Stimulated activated CD4-positive, alpha-beta T cell treated with anti-CD3 and anti-CD28 coated beads, Interleukin-4, amount 100 ng/mL, for 48 hours (primary cell): ENCODE results near the gene NCOA3.

ENCODE experiments used
- DNase-seq, 2 donors: peaks; one replicate each; pipeline ENCODE4 v3.0.0-alpha.2; 2020; ENCODE audit warnings: low read depth in 2 of 2

NCOA3 gene

DNA sequence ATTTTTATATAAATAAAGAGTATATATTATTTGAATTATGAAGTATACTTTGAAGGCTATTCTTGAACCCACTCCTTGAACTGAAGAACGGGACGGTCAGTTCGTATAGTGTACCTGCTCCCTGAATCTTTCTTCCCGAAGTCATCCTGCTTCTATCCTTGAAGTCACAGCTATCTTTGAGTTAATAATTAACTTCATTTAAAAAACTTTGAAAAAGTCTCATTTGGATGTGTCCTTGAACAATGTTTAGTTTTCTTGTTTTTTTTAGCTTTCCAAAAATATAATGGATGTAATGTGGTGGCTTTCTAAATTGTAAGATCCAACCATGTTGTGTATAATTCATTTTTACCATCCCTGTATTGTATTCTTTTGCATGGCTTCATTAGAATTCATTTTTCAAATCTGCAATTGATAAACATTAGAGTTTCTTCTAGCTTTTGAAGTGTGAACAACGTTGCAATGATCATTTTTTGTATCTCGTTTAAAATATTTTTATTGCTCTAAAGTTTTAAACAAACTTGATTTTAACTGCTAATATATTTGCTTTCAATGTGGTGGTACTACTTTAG lies 94.4 kb downstream of the NCOA3 start:
- DNase-seq, result no peak

DNA sequence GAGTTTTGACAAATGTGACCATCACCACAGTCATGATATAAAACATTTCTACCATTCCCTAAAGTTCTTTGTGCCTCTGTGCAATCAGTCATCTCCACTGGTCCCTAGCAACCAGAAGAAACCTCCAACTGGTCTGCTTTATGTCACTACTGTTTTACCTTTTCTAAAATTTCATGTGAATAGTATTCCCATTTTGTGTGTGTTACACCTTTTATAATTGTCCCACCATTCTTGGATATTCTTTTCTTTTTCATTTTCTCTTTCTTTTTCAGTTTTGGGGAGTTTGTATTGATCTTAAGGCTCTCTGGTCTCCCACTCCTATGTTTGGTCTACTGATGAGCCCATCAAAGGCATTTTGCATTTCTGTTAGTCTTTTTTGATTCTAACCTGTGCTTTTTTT lies 95.4 kb downstream of the NCOA3 start:
- no peak for DNase-seq

DNA sequence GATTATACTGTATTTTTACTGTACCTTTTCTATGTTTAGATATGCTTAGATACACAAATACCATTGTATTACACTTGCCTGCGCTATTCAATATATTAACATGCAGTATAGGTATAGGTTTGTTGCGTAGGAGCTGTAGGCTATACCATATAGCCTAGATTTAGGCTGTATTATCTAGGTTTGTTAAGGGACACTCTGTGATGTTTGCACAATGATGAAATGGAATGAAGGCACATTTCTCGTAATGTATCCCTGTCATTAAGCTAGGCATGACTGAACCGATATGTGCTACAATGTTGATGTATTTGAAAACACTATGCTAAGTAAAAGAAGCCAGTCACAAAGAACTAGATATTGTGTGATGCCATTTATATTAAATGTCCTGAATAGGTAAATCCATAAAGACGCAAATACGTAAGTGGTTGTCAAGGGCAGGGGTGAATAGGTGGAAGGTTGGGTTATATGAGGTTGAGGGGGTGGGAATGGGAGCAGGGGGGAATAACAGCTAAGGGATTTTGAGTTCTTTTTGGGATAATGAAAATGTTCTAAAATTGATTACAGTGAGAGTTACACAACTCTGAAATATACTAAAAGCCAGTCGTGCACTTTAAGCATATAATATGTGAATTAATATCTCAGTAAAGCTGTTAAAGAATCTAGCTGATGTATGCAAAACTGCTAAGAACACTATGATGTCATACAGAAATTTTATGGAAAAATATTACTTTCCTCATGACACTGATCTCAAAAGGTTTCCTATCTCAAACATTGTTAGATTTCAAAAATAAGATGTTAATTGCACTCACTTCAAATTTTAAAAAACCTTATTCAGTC lies 97.4 kb downstream of the NCOA3 start:
- no peak for DNase-seq

DNA sequence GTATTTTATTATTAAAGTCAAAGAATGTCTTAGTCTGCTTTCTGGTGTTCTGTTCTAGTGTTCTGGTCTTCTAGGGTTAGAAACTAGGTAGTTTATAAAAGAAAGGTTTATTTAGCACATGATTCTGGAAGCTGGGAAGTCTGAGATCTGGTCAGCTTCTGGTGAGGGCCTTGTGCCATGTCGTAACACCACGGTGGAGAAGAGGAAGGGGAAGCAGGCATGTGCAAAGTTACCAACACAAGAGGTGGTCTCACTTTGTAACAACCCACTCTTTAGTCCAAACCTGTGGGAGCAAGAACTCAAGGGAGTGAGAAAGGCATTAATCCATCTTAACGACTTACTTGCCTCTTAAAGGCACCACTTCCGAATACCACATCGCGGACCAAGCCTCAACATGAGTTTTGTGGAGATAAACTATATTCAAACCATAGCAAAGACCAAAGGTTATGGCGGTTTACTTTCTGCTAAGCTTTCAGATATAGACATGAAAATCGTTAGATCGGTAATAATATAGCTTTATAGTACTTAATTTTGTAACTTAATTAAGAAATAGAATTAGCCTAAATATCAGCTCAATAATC lies 99.4 kb downstream of the NCOA3 start:
- DNase-seq, result no peak

DNA sequence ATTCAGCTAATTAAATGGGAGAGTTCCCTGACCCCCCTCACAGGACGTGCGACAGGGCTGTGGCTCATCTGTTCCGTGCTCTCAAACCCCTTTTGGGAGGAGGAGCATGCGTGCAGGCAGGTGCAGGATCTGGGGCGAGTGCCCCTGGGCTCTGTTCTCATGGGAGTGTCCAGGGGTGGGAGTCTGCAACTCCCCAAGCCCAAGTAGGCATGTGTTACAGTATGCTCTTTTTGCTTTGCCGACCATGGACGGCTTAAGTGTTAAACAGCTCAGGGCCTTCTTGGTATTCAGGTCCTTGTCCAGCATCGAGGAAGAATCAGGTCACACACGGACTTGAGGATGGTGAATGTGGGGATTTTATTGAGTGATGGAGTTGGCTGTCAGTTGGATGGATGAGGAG lies 101.6 kb downstream of the NCOA3 start:
- no peak for DNase-seq

DNA sequence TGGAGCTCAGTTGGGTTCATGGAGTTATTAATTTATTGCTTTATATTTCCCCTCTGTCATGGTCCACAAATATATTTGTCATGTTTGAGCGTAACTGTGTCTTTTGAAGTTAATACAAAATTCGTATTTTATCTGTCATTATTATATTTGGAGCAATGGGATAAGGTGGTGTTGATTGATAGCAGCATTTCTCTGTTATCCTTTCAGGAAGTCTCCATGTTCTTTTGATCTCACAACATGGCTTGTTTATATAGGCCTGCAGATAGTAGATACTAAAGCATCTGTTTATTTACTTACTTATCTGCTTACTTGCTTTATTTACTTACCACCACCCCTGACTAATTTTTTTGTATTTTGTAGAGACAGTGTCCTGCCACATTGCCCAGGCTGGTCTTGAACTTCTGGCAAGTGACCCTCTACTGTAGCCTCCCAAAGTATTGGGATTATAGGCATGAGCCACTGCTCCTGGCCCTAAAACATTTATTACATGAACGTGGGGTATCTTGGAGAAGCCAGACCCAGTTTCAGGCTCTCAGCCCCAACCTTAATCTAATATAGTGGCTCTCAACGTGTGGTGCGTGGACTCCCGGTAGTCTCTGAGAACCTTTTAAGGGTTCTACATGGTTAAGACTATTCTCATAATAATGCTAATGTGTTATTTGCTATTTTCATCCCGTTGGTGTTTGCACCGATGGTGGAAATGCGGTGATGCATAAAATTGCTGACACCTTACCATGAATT lies 104.2 kb downstream of the NCOA3 start:
- no peak for DNase-seq

DNA sequence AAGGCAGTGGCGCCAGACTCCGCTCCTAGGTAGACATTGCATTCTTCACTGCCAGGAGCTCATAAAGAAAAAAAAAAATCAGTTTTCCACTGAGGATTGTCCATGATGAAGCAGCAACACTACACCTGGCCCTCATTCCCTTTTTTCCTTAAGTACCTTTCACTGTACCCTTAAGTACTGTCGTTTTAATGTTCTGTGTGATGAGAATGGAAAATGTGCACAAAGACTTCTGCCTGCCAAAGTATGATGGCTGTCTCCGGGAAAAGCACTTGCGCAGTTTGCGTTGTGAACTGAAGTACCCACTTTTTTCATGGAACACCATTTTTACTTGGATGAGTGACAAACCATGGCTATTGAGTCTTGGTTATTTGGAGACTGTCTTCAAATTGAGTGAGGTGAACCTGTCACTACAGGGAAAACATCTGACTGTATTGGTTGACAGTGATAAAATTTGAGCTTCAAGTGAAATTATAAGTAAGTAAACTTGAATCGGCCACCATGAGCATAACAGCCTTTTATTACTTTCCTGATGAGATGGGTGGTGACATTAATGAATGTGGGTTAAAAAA lies 104.8 kb downstream of the NCOA3 start:
- DNase-seq, result no peak

DNA sequence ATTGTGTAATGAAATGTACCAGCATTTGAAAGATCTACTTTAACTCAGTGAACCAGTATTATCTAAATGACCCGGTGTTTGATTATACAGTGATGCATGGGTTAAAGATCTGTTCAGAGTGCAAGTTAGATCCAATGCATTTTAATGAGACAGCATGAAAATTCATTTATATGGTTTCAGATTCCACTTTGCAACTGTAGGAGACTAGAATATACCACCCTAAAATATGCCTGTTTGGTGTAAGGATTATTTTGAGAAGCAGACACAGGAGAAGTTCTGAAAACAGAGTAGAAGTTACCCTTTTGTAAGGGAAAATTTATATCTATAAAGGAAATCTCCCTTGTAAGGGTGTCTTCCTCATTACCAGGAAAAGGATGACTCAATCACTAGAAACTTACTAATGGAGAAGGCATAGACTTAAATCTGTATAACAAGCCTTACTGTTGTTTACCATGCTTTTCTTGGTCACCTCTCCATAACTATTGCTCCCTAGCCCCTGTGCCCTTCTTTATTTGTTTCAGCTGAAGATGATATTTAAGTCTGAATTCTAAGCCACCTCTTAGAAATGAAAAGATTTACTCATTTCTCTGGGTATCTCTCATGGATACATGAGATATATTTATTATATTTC lies 105.4 kb downstream of the NCOA3 start:
- DNase-seq, result no peak

DNA sequence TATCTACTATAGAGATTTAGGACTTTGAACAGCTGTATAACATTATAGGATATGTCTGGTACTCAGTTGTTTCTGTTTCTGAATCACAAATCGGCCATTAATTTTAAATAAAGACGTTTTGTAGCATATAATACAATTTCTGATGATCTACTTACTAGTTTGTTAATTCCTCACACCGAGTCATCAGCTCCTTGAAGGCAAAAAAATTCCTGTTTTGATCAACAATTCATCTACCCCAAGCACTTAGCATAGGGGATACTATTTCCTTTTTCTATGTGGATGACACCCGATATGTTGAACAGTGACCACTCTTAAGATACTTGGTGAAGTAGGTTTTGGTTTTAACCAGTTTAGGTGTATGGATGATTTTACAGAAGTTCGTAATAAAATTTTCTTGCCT lies 107.3 kb downstream of the NCOA3 start:
- no peak for DNase-seq

DNA sequence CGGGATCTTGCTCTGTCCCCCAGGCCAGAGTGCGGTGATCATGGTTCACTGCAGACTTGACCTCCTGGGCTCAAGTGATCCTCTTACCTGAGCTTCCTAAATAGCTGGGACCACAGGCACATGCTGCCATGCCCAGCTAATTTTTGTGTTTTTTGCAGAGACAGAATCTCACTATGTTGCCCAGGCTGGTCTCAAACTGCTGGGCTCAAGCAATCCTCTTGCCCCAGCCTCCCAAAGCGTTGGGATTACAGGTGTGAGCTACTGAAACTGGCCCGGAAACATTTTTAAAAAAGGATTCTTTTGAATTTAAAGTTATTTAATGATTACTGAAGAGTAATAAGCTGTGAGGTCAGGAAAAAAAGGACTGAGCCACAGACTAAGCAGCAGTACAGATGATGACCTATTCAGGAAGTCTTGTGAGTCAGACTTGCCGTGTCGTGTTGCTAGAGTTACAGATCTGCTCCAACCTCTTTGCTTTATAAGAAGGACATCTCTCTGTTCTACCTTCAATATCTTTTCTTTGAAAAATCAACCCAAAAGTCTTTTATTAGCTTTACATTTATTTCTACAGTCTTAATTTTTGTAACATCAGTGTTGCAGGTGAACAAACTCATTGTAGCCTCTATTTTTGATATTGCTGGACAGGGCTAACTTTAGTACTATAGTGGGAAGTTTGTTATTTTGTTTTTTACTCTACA lies 108.7 kb downstream of the NCOA3 start:
- peak; percentile 56 to 68 for DNase-seq

DNA sequence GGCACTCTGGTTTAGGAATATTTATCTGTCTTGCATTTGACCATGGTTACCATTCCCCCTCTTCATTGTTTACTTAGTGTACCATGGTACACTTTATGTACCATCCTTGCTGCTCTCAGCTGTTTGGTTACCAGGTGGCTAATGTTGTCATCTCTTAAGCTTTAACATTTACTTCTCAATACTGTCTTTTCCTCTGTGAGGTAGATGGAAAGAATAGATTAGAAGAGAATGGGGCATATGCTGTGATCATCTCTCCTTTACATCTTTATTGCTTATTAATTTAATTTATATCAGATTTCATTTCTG lies 109.2 kb downstream of the NCOA3 start:
- no peak for DNase-seq

DNA sequence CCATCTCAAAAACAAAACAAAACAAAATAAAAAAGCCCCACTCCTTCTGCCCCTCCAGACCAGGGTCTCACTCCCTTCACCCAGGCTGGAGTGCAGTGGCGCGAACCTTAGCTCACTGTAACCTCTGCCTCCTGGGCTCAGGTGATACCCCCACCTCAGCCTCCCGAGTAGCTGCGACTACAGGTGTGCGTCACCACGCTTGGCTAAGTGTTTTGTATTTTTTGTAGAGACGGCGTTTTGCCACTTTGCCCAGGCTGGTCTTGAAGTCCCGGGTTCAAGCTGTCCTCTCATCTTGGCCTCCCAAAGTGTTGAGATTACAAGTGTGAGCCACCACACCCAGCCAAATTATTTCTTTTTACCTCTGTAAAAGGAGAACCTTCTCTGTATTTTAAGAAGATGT lies 110.1 kb downstream of the NCOA3 start:
- DNase-seq, result no peak

DNA sequence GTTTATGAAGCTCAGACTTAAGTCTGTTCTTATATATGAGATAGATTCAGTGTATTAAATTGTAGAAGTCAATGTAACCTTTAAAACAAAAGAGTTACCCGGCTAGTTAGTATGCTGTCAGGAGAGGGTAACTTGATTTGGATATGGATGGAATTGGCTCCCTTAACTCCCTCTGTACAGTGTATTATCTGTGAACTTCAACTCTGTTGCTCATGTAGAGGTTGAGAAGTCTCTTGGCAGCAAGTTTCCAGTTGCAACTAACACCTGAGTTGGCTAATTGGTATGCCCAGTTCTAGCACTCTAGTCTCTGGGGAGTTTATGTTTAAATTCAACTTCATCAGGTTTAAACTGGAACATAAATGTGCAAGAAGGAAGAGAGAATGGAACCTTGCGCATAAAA lies 111.0 kb downstream of the NCOA3 start:
- DNase-seq, result no peak

DNA sequence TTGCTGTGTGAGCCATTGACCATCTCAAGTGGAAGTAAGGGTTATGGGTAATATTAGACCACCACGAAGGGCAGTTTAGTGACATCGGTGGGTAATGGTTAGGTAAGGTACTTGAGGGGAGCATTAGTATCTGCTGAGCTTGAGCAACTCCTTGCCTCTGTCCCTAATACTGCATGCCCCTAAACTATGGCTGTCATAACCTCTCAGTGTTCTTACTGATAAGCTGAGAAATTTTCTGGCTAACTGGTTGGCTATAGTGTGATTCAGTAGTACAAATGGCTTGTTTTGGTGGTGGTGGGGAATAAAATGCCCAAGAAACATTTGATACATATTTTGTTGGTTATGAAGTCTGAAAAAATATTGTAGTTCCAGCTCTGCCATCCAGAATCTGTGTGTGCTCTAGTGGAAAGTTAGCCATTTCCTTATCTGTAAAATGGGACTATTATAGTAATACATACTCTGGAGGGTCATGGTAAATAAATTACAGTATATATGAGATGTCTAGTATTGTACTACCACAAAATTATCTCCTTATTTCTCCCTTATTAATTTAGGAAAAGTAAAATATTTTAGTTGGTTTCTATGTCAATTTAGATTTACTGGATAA lies 113.1 kb downstream of the NCOA3 start:
- DNase-seq, result no peak

DNA sequence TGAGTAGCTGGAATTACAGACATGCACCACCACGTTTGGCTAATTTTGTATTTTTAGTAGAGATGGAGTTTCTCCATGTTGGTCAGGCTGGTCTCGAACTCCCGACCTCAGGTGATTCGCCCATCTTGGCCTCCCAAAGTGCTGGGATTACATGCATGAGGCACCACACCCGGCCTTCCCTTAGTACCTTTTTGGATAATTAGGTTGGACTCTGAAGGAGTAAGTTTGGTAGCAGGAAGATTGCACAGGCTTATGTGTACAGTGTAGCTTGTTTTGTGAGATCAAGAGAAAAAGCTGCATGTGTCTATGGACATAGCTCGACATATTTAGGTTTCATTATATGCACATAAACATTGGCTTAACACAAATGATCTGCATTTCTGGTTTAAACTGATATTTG lies 116.8 kb downstream of the NCOA3 start:
- DNase-seq, result no peak

DNA sequence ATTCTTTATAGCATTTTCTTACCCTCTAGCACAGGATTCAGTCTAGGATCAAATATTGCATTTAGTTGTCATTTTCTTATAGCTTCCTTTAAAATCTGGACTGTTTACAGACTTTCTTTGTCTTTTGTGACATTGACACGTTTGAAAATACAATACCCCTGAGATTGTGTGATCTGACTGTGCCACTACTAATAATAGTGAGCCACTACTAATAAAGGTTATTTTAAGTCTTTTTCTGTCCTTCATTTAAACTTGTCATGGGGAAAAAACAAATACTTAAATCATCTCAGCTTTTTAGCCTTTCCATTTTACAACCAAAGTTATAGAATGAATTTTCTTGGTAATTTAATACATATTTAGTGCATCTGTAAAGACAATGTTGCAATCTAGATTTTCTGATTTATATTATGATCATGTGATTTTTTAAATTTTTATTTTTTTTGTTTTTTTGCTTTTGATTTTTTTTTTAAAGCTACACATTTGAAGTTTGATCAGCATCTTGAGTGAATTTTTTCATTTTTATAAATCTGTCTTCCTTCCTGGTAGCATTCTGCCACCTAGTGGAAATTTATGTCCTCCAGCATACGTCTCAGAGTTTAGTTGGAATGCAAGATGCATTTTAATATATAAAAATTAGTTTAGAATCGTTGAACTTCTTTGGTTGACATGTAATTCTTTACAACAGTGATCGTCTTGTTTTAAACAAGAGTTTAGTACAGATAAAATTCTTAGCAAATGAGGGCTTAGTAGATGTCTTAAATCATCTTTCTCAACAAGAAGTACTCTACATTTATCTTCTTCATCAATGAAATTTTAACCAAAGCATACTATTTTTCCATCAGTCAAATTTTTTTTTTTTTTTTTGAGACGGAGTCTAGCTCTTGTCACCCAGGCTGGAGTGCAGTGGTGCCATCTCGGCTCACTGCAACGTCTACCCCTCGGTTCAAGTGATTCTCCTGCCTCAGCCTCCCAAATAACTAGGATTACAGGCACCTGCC lies 119.4 kb downstream of the NCOA3 start:
- no peak for DNase-seq

DNA sequence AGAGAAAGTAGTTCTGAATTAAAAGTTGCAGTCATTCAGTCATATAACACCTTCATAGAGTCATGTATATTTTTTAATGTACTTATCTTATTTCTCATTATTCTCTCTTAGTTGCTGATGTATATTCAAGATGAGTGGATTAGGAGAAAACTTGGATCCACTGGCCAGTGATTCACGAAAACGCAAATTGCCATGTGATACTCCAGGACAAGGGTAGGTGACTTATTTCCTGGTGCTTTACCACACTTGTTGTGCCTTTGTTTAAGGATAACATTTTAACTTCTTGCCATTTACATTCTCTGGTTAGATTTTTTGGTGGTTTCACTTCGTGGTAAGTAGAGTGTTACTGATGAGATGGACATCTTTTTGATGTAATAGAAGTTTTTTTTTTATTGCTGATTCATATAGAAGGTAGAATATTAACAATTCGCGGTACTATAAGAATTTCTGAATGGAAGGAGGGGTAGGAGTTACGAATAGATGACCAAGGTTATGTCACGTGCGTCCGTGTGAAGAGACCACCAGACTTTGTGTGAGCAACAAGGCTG lies 120.5 kb downstream of the NCOA3 start:
- DNase-seq, result no peak

DNA sequence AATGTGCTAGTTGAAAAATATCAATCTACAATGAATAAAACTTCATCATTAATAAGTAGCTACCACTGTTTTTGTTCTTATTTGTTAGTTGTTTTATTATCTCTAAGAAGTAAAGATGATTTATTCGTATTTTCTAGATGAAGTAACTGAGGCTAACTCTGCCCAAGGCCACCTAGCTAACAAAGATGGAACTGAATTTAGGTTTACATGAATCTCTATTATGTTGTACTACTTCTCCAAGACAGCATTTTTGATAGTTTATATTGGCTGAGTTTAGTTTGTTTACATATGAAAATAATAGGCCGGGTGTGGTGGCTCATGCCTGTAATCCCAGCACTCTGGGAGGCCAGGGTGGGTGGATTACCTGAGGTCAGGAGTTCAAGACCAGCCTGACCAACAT lies 121.5 kb downstream of the NCOA3 start:
- no peak for DNase-seq

DNA sequence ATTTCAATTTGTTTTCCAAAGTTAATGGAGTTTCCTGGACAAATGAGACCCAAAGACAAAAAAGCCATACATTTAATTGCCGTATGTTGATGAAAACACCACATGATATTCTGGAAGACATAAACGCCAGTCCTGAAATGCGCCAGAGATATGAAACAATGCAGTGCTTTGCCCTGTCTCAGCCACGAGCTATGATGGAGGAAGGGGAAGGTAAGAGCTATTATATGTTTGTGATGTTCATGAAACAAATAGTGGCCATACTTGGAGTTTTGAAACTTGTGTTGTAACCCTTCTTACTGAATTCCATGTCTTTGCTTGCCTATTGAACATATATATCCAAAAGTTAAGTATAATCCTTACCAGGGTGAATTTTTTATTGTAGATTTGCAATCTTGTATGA lies 125.9 kb downstream of the NCOA3 start:
- no peak for DNase-seq
